PC-9 (cell line): ENCODE measurements around the gene PSMA7. TPM values are rescaled to one million over a fixed set of nuclear protein-coding genes. Genes with fewer than 3 reads are reported as not detected.

Source experiments
- BruUV-seq: library from RNA; stranded (reverse); fragments of 400-500 nt; replicated peaks from 2 replicates; lab custom pipeline; 2021; lab: Mats Ljungman, UMichigan
- CTCF ChIA-PET: fragments of 300-600 bp; sonication (Branson Sonifier 250); formaldehyde crosslinking; loops from one replicate; lab custom pipeline; 2022; ENCODE audit warnings: antibody characterized with exemption; lab: Charles Lee
- POLR2A ChIA-PET: fragments of 300-600 bp; sonication (Branson Sonifier 250); formaldehyde crosslinking; loops from one replicate; lab custom pipeline; 2022; ENCODE audit warnings: antibody characterized with exemption; ENCODE audit not compliant: unreplicated experiment; lab: Charles Lee
- DNase-seq, 2 experiments: peaks; one replicate each; pipeline versions ENCODE4 v3.0.0 to v3.0.0-alpha.2; 2015 to 2022; ENCODE audit warnings: mixed read lengths in 1 of 2
- H2AFZ ChIP-seq: fragments of 200-600 bp; sonication (generic); 2 replicates; pipeline ENCODE4 v1.8.1; 2017; ENCODE audit warnings: antibody characterized with exemption
- H3F3A ChIP-seq: fragments of 200-600 bp; sonication (generic); 2 replicates; pipeline ENCODE4 v1.8.1; 2017; ENCODE audit warnings: antibody characterized with exemption, mild to moderate bottlenecking, low read depth; ENCODE audit not compliant: insufficient read depth
- H3K27ac ChIP-seq: fragments of 200-600 bp; sonication (generic); 2 replicates; pipeline ENCODE4 v1.6.1; 2016; ENCODE audit warnings: mixed run types
- H3K27me3 ChIP-seq: fragments of 200-600 bp; sonication (generic); 2 replicates; pipeline ENCODE4 v1.6.1; 2016; ENCODE audit warnings: low read depth, mixed run types; ENCODE audit not compliant: insufficient read depth
- H3K36me3 ChIP-seq: fragments of 200-600 bp; sonication (generic); 2 replicates; pipeline ENCODE4 v1.6.1; 2016; ENCODE audit warnings: low read depth, mixed run types
- H3K4me1 ChIP-seq: fragments of 200-600 bp; sonication (generic); replicated peaks from 2 replicates; pipeline ENCODE4 v1.6.1; 2016; ENCODE audit warnings: mixed run types; ENCODE audit not compliant: insufficient read depth
- H3K4me2 ChIP-seq: fragments of 200-600 bp; sonication (generic); 2 replicates; pipeline ENCODE4 v1.6.1; 2017; ENCODE audit warnings: mixed run types
- H3K4me3 ChIP-seq: fragments of 200-600 bp; sonication (generic); 2 replicates; pipeline ENCODE4 v1.6.1; 2016; ENCODE audit warnings: mixed run types
- H3K79me2 ChIP-seq: fragments of 200-600 bp; sonication (generic); 2 replicates; pipeline ENCODE4 v1.6.1; 2017; ENCODE audit warnings: low read depth, mixed run types
- H3K9me2 ChIP-seq: fragments of 200-600 bp; sonication (generic); 2 replicates; pipeline ENCODE4 v1.8.1; 2017; ENCODE audit warnings: mild to moderate bottlenecking; ENCODE audit not compliant: insufficient read depth
- H3K9me3 ChIP-seq: fragments of 200-600 bp; sonication (generic); 2 replicates; pipeline ENCODE4 v1.8.1; 2016; ENCODE audit warnings: low read depth; ENCODE audit not compliant: insufficient read depth
- H4K20me1 ChIP-seq: fragments of 200-600 bp; sonication (generic); 2 replicates; pipeline ENCODE4 v1.8.1; 2017; ENCODE audit not compliant: insufficient read depth
- EZH2 ChIP-seq: fragments of 200-600 bp; sonication (generic); IDR thresholded peaks from 2 replicates; pipeline ENCODE4 v1.8.0; 2017; ENCODE audit warnings: antibody characterized with exemption, low read depth
- intact Hi-C: fragments of 100-400 bp; cut with micrococcal nuclease; formaldehyde crosslinking; loops from one replicate; pipeline ENCODE4 v1.10.0; 2022; ENCODE audit not compliant: unreplicated experiment
- total RNA-seq: library from RNA; stranded (reverse); gene quantifications from 2 replicates; pipeline ENCODE4 v1.2.3, GENCODE V29; 2021
- TF ChIP-seq, protein P1 (sequence below): fragments of 200-600 bp; sonication (generic); conservative IDR thresholded peaks from 2 replicates; pipeline ENCODE4 v1.6.1; 2017; ENCODE audit warnings: mixed run types, antibody characterized with exemption, mild to moderate bottlenecking, moderate library complexity

The PSMA7 gene
- total RNA-seq, 1 experiment from 2014 or later, result 391 TPM

DNA sequence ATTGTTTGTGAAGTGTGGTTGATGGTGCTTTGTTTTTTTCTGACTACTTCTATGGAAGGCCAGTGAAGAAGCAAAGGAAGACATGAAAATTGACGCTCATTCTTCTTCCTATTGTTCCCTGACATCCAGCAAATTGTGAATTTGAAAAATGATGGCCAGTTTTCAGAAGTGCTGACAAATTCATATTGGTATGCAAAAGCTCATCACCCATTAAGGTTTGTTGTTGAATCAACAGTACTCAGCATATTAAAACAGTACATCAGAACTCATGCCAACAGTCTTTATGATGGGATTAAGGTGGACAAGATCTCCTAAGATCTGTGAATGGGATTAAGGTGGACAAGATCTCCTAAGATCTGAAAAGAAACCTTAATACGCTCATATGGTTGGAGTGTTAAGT, 38.6 kb upstream of the PSMA7 start:
- Histone ChIP-seq H3K27me3 (no peaks in the 10 kb centered on the region), H3K27ac (peak overlapping the region; percentile 58; the same call in 1 of the 2 replicates), H3K4me2 (peak overlapping the region; percentile 88), H3K79me2 (peaks cover 46% of the 10 kb centered on the region), H3K9me3 (no peaks in the 10 kb centered on the region), H2AFZ (peak overlapping the region; percentile 80; the same call in 1 of the 2 replicates), H3K36me3 (0 out of 2 replicates have a peak, but pooled peaks cover 7% of the 10 kb centered on the region), H3K4me1 (peaks cover 20% of the 10 kb centered on the region), H3K4me3 (peak overlapping the region; percentile 81), H3K9me2 (no peaks in the 10 kb centered on the region), H3F3A (peaks cover 32% of the 10 kb centered on the region; the same call in 1 of the 2 replicates), H4K20me1 (no peaks in the 10 kb centered on the region)
- intact Hi-C loops, result loop anchor here (1.0 to 2.0 kb wide), 2 partner anchors 39 to 57 kb away; partner anchors contain the start of genes OSBPL2, PSMA7 and SS18L1
- CTCF ChIA-PET, result no interaction called here
- no peak for DNase-seq
- BruUV-seq, result no TSS peak
- POLR2A ChIA-PET, result no interaction called here
- TF ChIP-seq, protein P1, sequence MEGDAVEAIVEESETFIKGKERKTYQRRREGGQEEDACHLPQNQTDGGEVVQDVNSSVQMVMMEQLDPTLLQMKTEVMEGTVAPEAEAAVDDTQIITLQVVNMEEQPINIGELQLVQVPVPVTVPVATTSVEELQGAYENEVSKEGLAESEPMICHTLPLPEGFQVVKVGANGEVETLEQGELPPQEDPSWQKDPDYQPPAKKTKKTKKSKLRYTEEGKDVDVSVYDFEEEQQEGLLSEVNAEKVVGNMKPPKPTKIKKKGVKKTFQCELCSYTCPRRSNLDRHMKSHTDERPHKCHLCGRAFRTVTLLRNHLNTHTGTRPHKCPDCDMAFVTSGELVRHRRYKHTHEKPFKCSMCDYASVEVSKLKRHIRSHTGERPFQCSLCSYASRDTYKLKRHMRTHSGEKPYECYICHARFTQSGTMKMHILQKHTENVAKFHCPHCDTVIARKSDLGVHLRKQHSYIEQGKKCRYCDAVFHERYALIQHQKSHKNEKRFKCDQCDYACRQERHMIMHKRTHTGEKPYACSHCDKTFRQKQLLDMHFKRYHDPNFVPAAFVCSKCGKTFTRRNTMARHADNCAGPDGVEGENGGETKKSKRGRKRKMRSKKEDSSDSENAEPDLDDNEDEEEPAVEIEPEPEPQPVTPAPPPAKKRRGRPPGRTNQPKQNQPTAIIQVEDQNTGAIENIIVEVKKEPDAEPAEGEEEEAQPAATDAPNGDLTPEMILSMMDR, result no peak
- TF ChIP-seq EZH2, result no peak

DNA sequence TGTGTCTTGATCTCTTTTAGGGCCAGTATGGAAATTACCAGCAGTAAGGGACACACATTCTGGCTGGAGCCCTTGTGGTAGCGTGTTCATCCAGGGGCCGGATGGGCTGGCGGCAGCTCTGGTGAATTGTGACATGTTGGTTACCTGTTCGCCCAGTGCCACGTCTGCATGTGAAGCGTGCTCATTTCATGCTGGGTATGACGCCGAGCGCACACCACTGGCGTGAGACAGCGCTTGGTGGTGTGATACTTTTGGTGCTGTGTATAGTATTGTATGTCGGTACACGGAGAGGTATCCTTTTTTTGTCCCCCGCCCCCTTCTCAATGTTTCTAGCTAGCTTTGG, 35.9 kb upstream of the PSMA7 start:
- Histone ChIP-seq H3K4me3 (no peak overlapping the region), H4K20me1 (no peaks in the 10 kb centered on the region), H3K36me3 (0 out of 2 replicates have a peak, but pooled peaks cover 7% of the 10 kb centered on the region), H3K9me3 (no peaks in the 10 kb centered on the region), H3K27me3 (no peaks in the 10 kb centered on the region), H3K79me2 (peaks cover 21% of the 10 kb centered on the region), H3K9me2 (no peaks in the 10 kb centered on the region), H2AFZ (no peak overlapping the region), H3K4me1 (peaks cover 17% of the 10 kb centered on the region), H3K27ac (no peak overlapping the region), H3K4me2 (no peak overlapping the region), H3F3A (peaks cover 21% of the 10 kb centered on the region; the same call in 1 of the 2 replicates)
- BruUV-seq, result no TSS peak
- ChIA-PET POLR2A (no interaction called here), CTCF (no interaction called here)
- intact Hi-C loops, result no loop called here
- TF ChIP-seq, protein P1, result no peak
- TF ChIP-seq EZH2, result no peak
- DNase-seq, result no peak

DNA sequence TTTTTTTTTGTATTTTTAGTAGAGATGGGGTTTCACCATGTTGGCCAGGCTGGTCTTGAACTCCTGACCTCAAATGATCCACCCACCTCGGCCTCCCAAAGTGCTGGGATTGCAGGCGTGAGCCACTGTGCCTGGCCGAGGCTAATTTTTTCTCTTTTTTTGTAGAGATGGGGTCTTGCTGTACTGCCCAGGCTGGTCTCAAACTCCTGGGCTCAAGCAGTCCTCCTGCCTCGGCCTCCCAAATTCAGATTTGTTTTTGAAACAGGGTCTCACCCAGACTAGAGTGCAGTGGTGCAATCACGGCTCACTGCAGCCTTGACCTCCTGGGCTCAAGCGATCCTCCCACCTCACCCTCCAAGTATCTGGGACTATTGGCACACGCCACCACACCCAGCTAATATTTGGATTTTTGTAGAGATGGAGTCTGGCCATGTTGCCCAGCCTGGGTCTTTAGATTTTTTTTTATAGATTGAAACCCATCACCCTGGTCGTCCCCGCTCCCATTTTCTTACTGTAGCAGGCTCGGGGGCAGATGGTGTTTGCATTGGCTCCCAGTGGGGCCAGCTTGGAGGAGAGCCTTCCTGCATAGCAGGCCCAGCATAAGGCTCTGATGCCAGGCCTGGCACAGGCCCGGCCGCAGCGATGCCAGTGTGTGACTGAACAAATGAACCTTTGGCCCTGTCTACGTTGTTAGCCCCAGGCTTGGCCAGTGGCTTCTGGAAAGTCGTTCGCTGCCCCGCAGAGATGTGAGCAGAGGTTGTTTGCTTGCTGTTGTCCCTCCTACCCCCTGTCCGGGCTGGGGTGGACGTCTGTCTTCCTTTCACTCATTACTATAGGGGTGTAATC, 35.3 kb upstream of the PSMA7 start:
- CTCF ChIA-PET, result no interaction called here

More for the DNA sequence above, 35.3 kb upstream of the PSMA7 start:
- intact Hi-C loops, result no loop called here
- 0 out of 2 replicates have a peak, but pooled peaks cover 7% of the 10 kb centered on the region for H3K36me3 ChIP-seq
- no peak overlapping the region for H3K4me2 ChIP-seq
- peaks cover 12% of the 10 kb centered on the region for H3K4me1 ChIP-seq
- H4K20me1 ChIP-seq, result no peaks in the 10 kb centered on the region
- no peak overlapping the region for H3K4me3 ChIP-seq
- H3K79me2 ChIP-seq, result peaks cover 15% of the 10 kb centered on the region
- H3K27ac ChIP-seq, result no peak overlapping the region
- no TSS peak for BruUV-seq
- no peaks in the 10 kb centered on the region for H3K27me3 ChIP-seq
- H3K9me3 ChIP-seq, result no peaks in the 10 kb centered on the region
- no peaks in the 10 kb centered on the region for H3K9me2 ChIP-seq
- peaks cover 21% of the 10 kb centered on the region; the same call in 1 of the 2 replicates for H3F3A ChIP-seq
- no peak overlapping the region for H2AFZ ChIP-seq
- POLR2A ChIA-PET, result no interaction called here
- TF ChIP-seq EZH2, result no peak
- TF ChIP-seq, protein P1, result no peak
- DNase-seq, result no peak
